Progenitor cell of endocrine pancreas (in vitro differentiated cells): ENCODE measurements around the gene FAM209B. TPM values are rescaled to one million over a fixed set of nuclear protein-coding genes. Genes with fewer than 3 reads are reported as not detected.

Experiments
- DNase-seq: peaks from one replicate; pipeline ENCODE4 v3.0.0; 2021; ENCODE audit warnings: low spot score; ENCODE audit not compliant: unreplicated experiment
- H3K27ac Mint-ChIP-seq: 2 replicates; pipeline ENCODE4 v1.8.0; 2021; ENCODE audit warnings: mild to moderate bottlenecking, moderate library complexity, mixed read lengths
- H3K27me3 Mint-ChIP-seq: 2 replicates; pipeline ENCODE4 v1.8.0; 2021; ENCODE audit warnings: mixed read lengths
- H3K36me3 Mint-ChIP-seq: 2 replicates; pipeline ENCODE4 v1.8.0; 2022; ENCODE audit warnings: mixed read lengths; ENCODE audit not compliant: insufficient read depth
- H3K4me1 Mint-ChIP-seq: 2 replicates; pipeline ENCODE4 v1.8.0; 2021; ENCODE audit warnings: low read depth, mixed read lengths
- H3K4me3 Mint-ChIP-seq: 2 replicates; pipeline ENCODE4 v1.8.0; 2021; ENCODE audit warnings: low read depth, mild to moderate bottlenecking, moderate library complexity, mixed read lengths
- H3K9me3 Mint-ChIP-seq: 2 replicates; pipeline ENCODE4 v1.8.0; 2021; ENCODE audit warnings: low read depth, mixed read lengths
- CTCF ChIP-seq: fragments of 200-600 bp; sonication (generic); IDR thresholded peaks from one replicate; pipeline ENCODE4 v1.5.0; 2021; ENCODE audit warnings: antibody characterized with exemption, mild to moderate bottlenecking; ENCODE audit not compliant: unreplicated experiment
- total RNA-seq: library from RNA; stranded (reverse); gene quantifications from 2 replicates; pipeline ENCODE4 v1.2.1, GENCODE V29; 2021

Gene FAM209B
- total RNA-seq, 1 donor from 2014 or later = not detected

DNA sequence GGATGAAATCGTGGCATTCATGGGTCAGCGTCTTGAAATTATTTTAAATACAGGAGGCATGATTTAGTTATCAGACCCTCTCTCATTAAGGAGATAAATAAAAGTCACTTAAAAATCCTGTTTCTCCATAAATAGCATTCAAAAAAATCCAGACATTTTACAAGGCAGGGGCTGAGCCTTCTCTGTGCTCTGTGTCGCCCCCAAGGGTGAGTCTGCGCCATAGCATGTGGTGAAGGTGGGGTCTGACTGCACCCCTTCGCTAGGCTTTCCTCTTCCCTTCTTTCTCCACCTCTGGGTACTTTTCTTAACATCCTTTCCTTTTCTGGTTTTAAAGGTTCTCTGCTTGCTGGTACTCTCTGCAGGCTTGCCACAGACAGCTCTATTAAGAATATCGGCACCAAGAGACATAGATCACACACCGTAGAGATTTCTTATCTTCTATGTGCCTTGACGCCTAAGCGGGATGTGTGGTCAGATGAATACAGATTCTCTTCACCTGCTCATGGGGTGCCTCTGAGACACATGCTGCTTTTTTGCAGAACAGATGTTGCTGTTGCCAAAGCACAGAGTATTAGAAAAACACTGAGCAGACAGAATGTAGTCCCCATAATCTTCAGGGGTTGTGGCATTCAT lies 28.6 kb upstream of the FAM209B start:
- Mint-ChIP-seq H3K4me1 (no peaks in the 10 kb centered on the region), H3K36me3 (peaks cover 3% of the 10 kb centered on the region), H3K9me3 (no peaks in the 10 kb centered on the region), H3K27ac (no peak overlapping the region), H3K27me3 (no peaks in the 10 kb centered on the region), H3K4me3 (no peak overlapping the region)
- TF ChIP-seq CTCF = peak; percentile 46
- no peak for DNase-seq

- Mint-ChIP-seq H3K9me3 (no peaks in the 10 kb centered on the region), H3K4me3 (no peak overlapping the region), H3K4me1 (no peaks in the 10 kb centered on the region), H3K36me3 (peaks cover 3% of the 10 kb centered on the region), H3K27ac (no peak overlapping the region), H3K27me3 (no peaks in the 10 kb centered on the region)
- no peak for DNase-seq
- no peak for TF ChIP-seq CTCF
These were observed 26.9 kb upstream of the FAM209B start for GRCh38 chr20:56506103-56506502.

DNA sequence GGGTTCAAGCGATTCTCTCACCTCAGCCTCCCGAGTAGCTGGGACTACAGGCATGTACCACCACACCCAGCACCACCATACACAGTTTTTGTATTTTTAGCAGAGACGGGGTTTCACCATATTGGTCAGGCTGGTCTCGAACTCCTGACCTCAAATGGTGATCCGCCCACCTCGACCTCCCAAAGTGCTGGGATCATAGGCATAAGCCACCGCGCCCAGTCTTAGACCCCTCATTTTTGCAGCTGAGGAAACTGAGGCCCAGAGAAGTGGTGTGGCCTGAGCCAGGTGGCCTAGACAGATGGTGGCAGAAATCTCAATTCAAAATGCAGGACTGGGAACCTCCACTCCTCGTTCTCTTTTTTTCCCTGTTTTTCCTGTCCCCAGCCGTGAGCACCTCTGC lies 21.1 kb upstream of the FAM209B start:
- DNase-seq = no peak
- Mint-ChIP-seq H3K27ac (no peak overlapping the region), H3K27me3 (no peaks in the 10 kb centered on the region), H3K36me3 (no peaks in the 10 kb centered on the region), H3K4me1 (no peaks in the 10 kb centered on the region), H3K9me3 (no peaks in the 10 kb centered on the region), H3K4me3 (no peak overlapping the region)
- TF ChIP-seq CTCF = no peak

GRCh38 chr20:56513161-56514150 lies 19.6 kb upstream of the FAM209B start:
- no peaks in the 10 kb centered on the region for H3K4me1 Mint-ChIP-seq
- H3K27ac Mint-ChIP-seq = no peak overlapping the region
- DNase-seq = no peak
- H3K36me3 Mint-ChIP-seq = peaks cover 11% of the 10 kb centered on the region
- no peaks in the 10 kb centered on the region for H3K9me3 Mint-ChIP-seq
- TF ChIP-seq CTCF = no peak
- H3K4me3 Mint-ChIP-seq = no peak overlapping the region
- no peaks in the 10 kb centered on the region for H3K27me3 Mint-ChIP-seq

GRCh38 chr20:56516631-56517030 lies 16.4 kb upstream of the FAM209B start:
- Mint-ChIP-seq H3K9me3 (peaks cover 13% of the 10 kb centered on the region), H3K27ac (no peak overlapping the region), H3K36me3 (peaks cover 35% of the 10 kb centered on the region), H3K27me3 (no peaks in the 10 kb centered on the region), H3K4me3 (no peak overlapping the region), H3K4me1 (no peaks in the 10 kb centered on the region)
- TF ChIP-seq CTCF = no peak
- no peak for DNase-seq
